Neural progenitor cell (in vitro differentiated cells): Measurements from ENCODE around the gene TBCD.

ENCODE experiments used
- CTCF ChIP-seq: fragments of 200-600 bp; sonication (generic); IDR thresholded peaks from 2 replicates; pipeline ENCODE4 v1.5.1; 2017; ENCODE audit warnings: antibody characterized with exemption, mild to moderate bottlenecking
- EZH2 ChIP-seq: fragments of 200-600 bp; sonication (generic); IDR thresholded peaks from 2 replicates; pipeline ENCODE4 v1.6.1; 2017; ENCODE audit warnings: antibody characterized with exemption, mild to moderate bottlenecking, moderate library complexity
- EZH2phosphoT487 ChIP-seq: fragments of 200-600 bp; sonication (generic); IDR thresholded peaks from 2 replicates; pipeline ENCODE4 v1.6.1; 2017; ENCODE audit warnings: antibody characterized with exemption

DNA sequence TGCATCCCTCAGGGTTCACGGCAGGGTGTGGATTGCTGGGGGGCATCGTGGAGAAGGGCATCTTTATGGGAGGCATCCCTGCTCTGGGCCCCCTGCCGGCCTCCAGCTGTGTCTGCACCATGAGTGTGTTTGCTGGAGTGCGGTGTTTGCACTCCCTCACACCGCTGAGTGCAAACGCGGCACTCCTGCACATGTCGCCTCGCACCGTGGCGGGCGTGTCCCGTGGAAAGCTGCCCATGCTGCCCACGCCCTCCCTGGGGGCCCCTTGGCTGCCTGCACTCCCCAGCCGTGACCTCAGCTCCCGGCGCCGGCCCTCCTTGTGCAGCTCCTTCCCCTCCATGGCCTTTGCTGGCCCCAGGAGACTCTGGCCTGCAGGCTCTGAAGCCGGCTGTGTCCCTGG lies 162.5 kb downstream of the TBCD start:
- TF ChIP-seq EZH2: no peak
- no peak for TF ChIP-seq CTCF
- no peak for TF ChIP-seq EZH2phosphoT487
